ENCODE measurements around the gene ARHGAP26. TPM values are rescaled to one million over a fixed set of nuclear protein-coding genes. Genes with fewer than 3 reads are reported as not detected.

ARHGAP26 gene
- total RNA-seq, 1 experiment from 2014 or later, result 34.5 TPM

GRCh38 chr5:142869886-142870285, 99.7 kb downstream of the ARHGAP26 start:
- H3K4me1 ChIP-seq (ENCODE audit: control insufficient read depth in 1 of 2, insufficient read depth in 2 of 2, low read length in 2 of 2), result peaks cover 61 to 67% of the 10 kb centered on the region in 2 experiments; a peak in 3 of 4 replicates
- H3K9ac ChIP-seq (ENCODE audit: low read length), result no peak overlapping the region
- ChIA-PET CTCF (interaction anchor here (1.2 to 4.3 kb wide), 4 partner anchors 10 to 153 kb away, joined by 3 to 20 read pairs (median 8); no protein-coding TSS in a partner anchor), RAD21 (ENCODE audit: low non-redundant PET in 1 of 2, low total read pairs in 2 of 2, uncharacterized antibody in 2 of 2, unreplicated experiment in 2 of 2) (no interaction called here), POLR2A (no interaction called here)
- intact Hi-C loops (cut with micrococcal nuclease), result no loop called here
- ATAC-seq (no peak), DNase-seq (ENCODE audit: low read depth, low spot score) (no peak)
- H3K4me3 ChIP-seq (replicated peaks in 1 of 2; ENCODE audit: low read depth in 1 of 2, low read length in 2 of 2), result no peak overlapping the region
- H3K9me3 ChIP-seq (ENCODE audit: control insufficient read depth in 1 of 2, insufficient read depth in 1 of 2, low read depth in 1 of 2, low read length in 2 of 2), result no peaks in the 10 kb centered on the region
- BruUV-seq (replicated peaks), result no TSS peak
- no peak overlapping the region; the same call in 1 of the 2 replicates for H3K4me2 ChIP-seq (ENCODE audit: low read length)
- H3K79me2 ChIP-seq (ENCODE audit: insufficient read depth, low read length), result peaks cover 23% of the 10 kb centered on the region
- no peak for TF ChIP-seq FOSL1 (IDR thresholded peaks at IDR 0.05; ENCODE audit: low read depth)
- TF ChIP-seq, protein P1, sequence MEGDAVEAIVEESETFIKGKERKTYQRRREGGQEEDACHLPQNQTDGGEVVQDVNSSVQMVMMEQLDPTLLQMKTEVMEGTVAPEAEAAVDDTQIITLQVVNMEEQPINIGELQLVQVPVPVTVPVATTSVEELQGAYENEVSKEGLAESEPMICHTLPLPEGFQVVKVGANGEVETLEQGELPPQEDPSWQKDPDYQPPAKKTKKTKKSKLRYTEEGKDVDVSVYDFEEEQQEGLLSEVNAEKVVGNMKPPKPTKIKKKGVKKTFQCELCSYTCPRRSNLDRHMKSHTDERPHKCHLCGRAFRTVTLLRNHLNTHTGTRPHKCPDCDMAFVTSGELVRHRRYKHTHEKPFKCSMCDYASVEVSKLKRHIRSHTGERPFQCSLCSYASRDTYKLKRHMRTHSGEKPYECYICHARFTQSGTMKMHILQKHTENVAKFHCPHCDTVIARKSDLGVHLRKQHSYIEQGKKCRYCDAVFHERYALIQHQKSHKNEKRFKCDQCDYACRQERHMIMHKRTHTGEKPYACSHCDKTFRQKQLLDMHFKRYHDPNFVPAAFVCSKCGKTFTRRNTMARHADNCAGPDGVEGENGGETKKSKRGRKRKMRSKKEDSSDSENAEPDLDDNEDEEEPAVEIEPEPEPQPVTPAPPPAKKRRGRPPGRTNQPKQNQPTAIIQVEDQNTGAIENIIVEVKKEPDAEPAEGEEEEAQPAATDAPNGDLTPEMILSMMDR (IDR thresholded peaks at IDR 0.05 in 2 of 3, conservative IDR thresholded peaks at IDR 0.05 in 1 of 3; ENCODE audit: borderline replicate concordance in 1 of 3, insufficient read depth in 1 of 3, low read depth in 2 of 3, low read length in 2 of 3), result no peak
- TF ChIP-seq JUND (IDR thresholded peaks at IDR 0.05), result no peak
- TF ChIP-seq, protein P2, sequence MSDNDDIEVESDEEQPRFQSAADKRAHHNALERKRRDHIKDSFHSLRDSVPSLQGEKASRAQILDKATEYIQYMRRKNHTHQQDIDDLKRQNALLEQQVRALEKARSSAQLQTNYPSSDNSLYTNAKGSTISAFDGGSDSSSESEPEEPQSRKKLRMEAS (IDR thresholded peaks at IDR 0.05), result no peak
- no peak for TF ChIP-seq EGR1 (IDR thresholded peaks at IDR 0.05; ENCODE audit: low read depth)
- no peak for TF ChIP-seq ZNF274 (IDR thresholded peaks at IDR 0.05; ENCODE audit: low read depth, low read length)
- TF ChIP-seq ELF1 (IDR thresholded peaks at IDR 0.05; ENCODE audit: borderline replicate concordance, low read depth), result no peak
- no peak for TF ChIP-seq TCF7L2 (IDR thresholded peaks at IDR 0.05; ENCODE audit: borderline replicate concordance, extremely low read depth, insufficient read depth, insufficient read length)
- no peak for TF ChIP-seq SIN3A (IDR thresholded peaks at IDR 0.05; ENCODE audit: low read depth)
- no peak for TF ChIP-seq RAD21 (IDR thresholded peaks at IDR 0.05; ENCODE audit: low read depth)
- no peak for TF ChIP-seq CEBPB (IDR thresholded peaks at IDR 0.05; ENCODE audit: low read depth)
- no peak for TF ChIP-seq ATF3 (IDR thresholded peaks at IDR 0.05)
- TF ChIP-seq SRF (IDR thresholded peaks at IDR 0.05; ENCODE audit: low read depth), result no peak
- no peak overlapping the region for H2AFZ ChIP-seq (ENCODE audit: low read depth, low read length, poor library complexity, severe bottlenecking)
- no peaks in the 10 kb centered on the region for H4K20me1 ChIP-seq (ENCODE audit: insufficient read depth)
- H3K9me2 ChIP-seq (ENCODE audit: insufficient read depth), result no peaks in the 10 kb centered on the region
- H3K27me3 ChIP-seq (ENCODE audit: insufficient read depth, low read length), result no peaks in the 10 kb centered on the region
- no peak overlapping the region for H3K27ac ChIP-seq (ENCODE audit: low read depth, low read length)
- H3K36me3 ChIP-seq (ENCODE audit: control insufficient read depth in 1 of 2, insufficient read depth in 2 of 2, low read length in 2 of 2), result no peaks in the 10 kb centered on the region
